Mucosa of descending colon (tissue), 3 donors: Measurements from ENCODE around the gene GCNA. TPM values are rescaled to one million over a fixed set of nuclear protein-coding genes. Genes with fewer than 3 reads are reported as not detected.
"Not testable (repeated sequence)": the region's sequence is repeated elsewhere in the genome, so short reads cannot be mapped to it uniquely, and the experiment has no call there.

Experiments
- ATAC-seq: fragments of 200-7000 bp; cut with Tn5 transposase; one replicate; pipeline ENCODE4 v1.9.1; 2020; ENCODE audit warnings: mild to moderate bottlenecking, moderate library complexity
- DNase-seq, 3 donors: peaks; one replicate each; pipeline ENCODE4 v3.0.0-alpha.2; 2020
- H3K36me3 ChIP-seq: fragments of 200-600 bp; one replicate; pipeline ENCODE4 v1.8.0; 2021; ENCODE audit warnings: low read depth, mild to moderate bottlenecking
- H3K4me1 ChIP-seq: fragments of 200-600 bp; one replicate; pipeline ENCODE4 v1.8.0; 2021; ENCODE audit warnings: low read depth, mild to moderate bottlenecking
- H3K4me3 ChIP-seq: fragments of 200-600 bp; one replicate; pipeline ENCODE4 v1.8.0; 2021; ENCODE audit warnings: mild to moderate bottlenecking
- H3K9me3 ChIP-seq: fragments of 200-600 bp; one replicate; pipeline ENCODE4 v1.8.0; 2021; ENCODE audit warnings: mild to moderate bottlenecking
- CTCF ChIP-seq: fragments of 200-600 bp; IDR thresholded peaks from one replicate; pipeline ENCODE4 v1.8.0; 2022; ENCODE audit warnings: antibody characterized with exemption, mild to moderate bottlenecking
- intact Hi-C, 2 donors: fragments of 100-400 bp; cut with DNase I in 1 of 2; cut with micrococcal nuclease in 1 of 2; formaldehyde crosslinking; loops; one replicate each; pipeline versions ENCODE4 v1.11.0 to v1.11.1; 2022; cut with DNase I, micrococcal nuclease
- total RNA-seq, 3 donors: library from RNA; stranded (reverse); fragmentation: NEBNext Ultra II Directional in 2 of 3; extraction: Animal tissue kit (Norgen Biotek cat#: 25700) in 2 of 3; gene quantifications; one replicate each; pipeline versions ENCODE4 v1.2.1 to v1.2.4, GENCODE V29; 2021 to 2023
- donor health status: DM: no; HTN: no; CAD: no; lungs with moderate emphysema.
- donor health status: DM: no; HTN: no; CAD: no.
- donor health status: DM: no; HTN: yes; CAD: no.

The GCNA gene
- total RNA-seq, 3 donors from 2014 or later: 1.2 to 2.0 (median 1.5) TPM

- Histone ChIP-seq H3K4me3 (no peak overlapping the region), H3K9me3 (no peaks in the 10 kb centered on the region), H3K4me1 (no peaks in the 10 kb centered on the region), H3K36me3 (peaks cover 5% of the 10 kb centered on the region)
- ATAC-seq (no peak), DNase-seq (no peak)
- no peak for TF ChIP-seq CTCF
- intact Hi-C loops: no loop called here
These were observed 14.3 kb upstream of the GCNA start for GRCh38 chrX:71563921-71564320.

- no peaks in the 10 kb centered on the region for H3K4me1 ChIP-seq
- no peak for TF ChIP-seq CTCF
- intact Hi-C loops: no loop called here
- H3K4me3 ChIP-seq: no peak overlapping the region
- H3K9me3 ChIP-seq: no peaks in the 10 kb centered on the region
- ATAC-seq (no peak), DNase-seq (no peak)
- H3K36me3 ChIP-seq: no peaks in the 10 kb centered on the region
These were observed 12.7 kb upstream of the GCNA start for GRCh38 chrX:71565474-71566041.

GRCh38 chrX:71571390-71571789 is 6.8 kb upstream of the GCNA start:
- H3K9me3 ChIP-seq, DNase-seq, H3K36me3 ChIP-seq, H3K4me1 ChIP-seq, H3K4me3 ChIP-seq, ATAC-seq: not testable (repeated sequence)
- intact Hi-C loops: loop anchor here in 1 of 2 donors (10.0 kb wide), 1 partner anchor 167 kb away; no protein-coding TSS in a partner anchor

- DNase-seq (no peak), ATAC-seq (no peak)
- H3K9me3 ChIP-seq: no peaks in the 10 kb centered on the region
- no peaks in the 10 kb centered on the region for H3K36me3 ChIP-seq
- H3K4me1 ChIP-seq: no peaks in the 10 kb centered on the region
- TF ChIP-seq CTCF: no peak
- H3K4me3 ChIP-seq: no peak overlapping the region
- intact Hi-C loops: loop anchor here in 1 of 2 donors (10.0 kb wide), 1 partner anchor 169 kb away; no protein-coding TSS in a partner anchor
These were observed 4.6 kb upstream of the GCNA start for GRCh38 chrX:71573590-71573989.

GRCh38 chrX:71577682-71578081 is 555 bp upstream of the GCNA start:
- intact Hi-C loops: loop anchor here in 1 of 2 donors (10.0 kb wide), 1 partner anchor 173 kb away; no protein-coding TSS in a partner anchor
- no peaks in the 10 kb centered on the region for H3K36me3 ChIP-seq
- H3K4me3 ChIP-seq: no peak overlapping the region
- H3K9me3 ChIP-seq: no peaks in the 10 kb centered on the region
- DNase-seq (no peak), ATAC-seq (no peak)
- no peaks in the 10 kb centered on the region for H3K4me1 ChIP-seq
- TF ChIP-seq CTCF: no peak

GRCh38 chrX:71579136-71579989 is 1.1 kb downstream of the GCNA start:
- H3K36me3 ChIP-seq: no peaks in the 10 kb centered on the region
- no peak for ATAC-seq
- H3K4me1 ChIP-seq: no peaks in the 10 kb centered on the region
- no peak for DNase-seq
- intact Hi-C loops: loop anchor here in 1 of 2 donors (10.0 kb wide), 1 partner anchor 175 kb away; no protein-coding TSS in a partner anchor
- H3K9me3 ChIP-seq: no peaks in the 10 kb centered on the region
- H3K4me3 ChIP-seq: no peak overlapping the region
- TF ChIP-seq CTCF: no peak
